ENCODE data around the gene GNB1L. TPM values are rescaled to one million over a fixed set of nuclear protein-coding genes. Genes with fewer than 3 reads are reported as not detected.

The GNB1L gene
- total RNA-seq, 1 experiment from 2014 or later = 27.0 TPM

- Histone ChIP-seq H3K4me1 (ENCODE audit: insufficient read depth, low read length) (peaks cover 33% of the 10 kb centered on the region), H3K4me2 (ENCODE audit: low read length) (no peak overlapping the region), H3K27me3 (ENCODE audit: low read length) (no peaks in the 10 kb centered on the region), H2AFZ (ENCODE audit: low read length) (no peak overlapping the region), H3K9me3 (ENCODE audit: low read length) (no peaks in the 10 kb centered on the region), H3K4me3 (ENCODE audit: low read length) (no peak overlapping the region), H3K79me2 (ENCODE audit: low read length) (peaks cover 13% of the 10 kb centered on the region), H3K9me2 (replicated peaks; ENCODE audit: low read length) (no peaks in the 10 kb centered on the region), H3F3A (ENCODE audit: low read length, unreplicated experiment) (no peaks in the 10 kb centered on the region), H4K20me1 (ENCODE audit: low read length) (no peaks in the 10 kb centered on the region), H3K27ac (ENCODE audit: low read length) (no peak overlapping the region), H3K9ac (ENCODE audit: low read length) (no peak overlapping the region), H3K36me3 (ENCODE audit: low read depth, low read length) (no peaks in the 10 kb centered on the region)
- ATAC-seq = no peak
- BruUV-seq (replicated peaks) = no TSS peak
- TF ChIP-seq EZH2phosphoT487 (IDR thresholded peaks at IDR 0.05; ENCODE audit: borderline replicate concordance, low read length) (no peak), CTCF (conservative IDR thresholded peaks at IDR 0.05; ENCODE audit: low read depth, low read length) (no peak), EZH2 (IDR thresholded peaks at IDR 0.05; ENCODE audit: low read length, unreplicated experiment) (no peak)
- intact Hi-C loops (cut with micrococcal nuclease) = no loop called here
- no peak for DNase-seq
- ChIA-PET CTCF (no interaction called here), POLR2A (ENCODE audit: unreplicated experiment) (no interaction called here)
These were observed 22.4 kb upstream of the GNB1L start for GRCh38 chr22:19876941-19877625.

GRCh38 chr22:19876314-19876940 is 21.8 kb upstream of the GNB1L start:
- Histone ChIP-seq H3K4me2 (ENCODE audit: low read length) (no peak overlapping the region), H3F3A (ENCODE audit: low read length, unreplicated experiment) (no peaks in the 10 kb centered on the region), H3K9me2 (replicated peaks; ENCODE audit: low read length) (no peaks in the 10 kb centered on the region), H3K9me3 (ENCODE audit: low read length) (no peaks in the 10 kb centered on the region), H3K36me3 (ENCODE audit: low read depth, low read length) (no peaks in the 10 kb centered on the region), H2AFZ (ENCODE audit: low read length) (no peak overlapping the region), H3K9ac (ENCODE audit: low read length) (no peak overlapping the region), H3K4me1 (ENCODE audit: insufficient read depth, low read length) (peaks cover 26% of the 10 kb centered on the region), H3K4me3 (ENCODE audit: low read length) (no peak overlapping the region), H3K79me2 (ENCODE audit: low read length) (peaks cover 13% of the 10 kb centered on the region), H3K27ac (ENCODE audit: low read length) (no peak overlapping the region), H3K27me3 (ENCODE audit: low read length) (no peaks in the 10 kb centered on the region), H4K20me1 (ENCODE audit: low read length) (no peaks in the 10 kb centered on the region)
- ChIA-PET POLR2A (ENCODE audit: unreplicated experiment) (no interaction called here), CTCF (no interaction called here)
- ATAC-seq (no peak), DNase-seq (no peak)
- BruUV-seq (replicated peaks) = no TSS peak
- intact Hi-C loops (cut with micrococcal nuclease) = no loop called here
- TF ChIP-seq EZH2 (IDR thresholded peaks at IDR 0.05; ENCODE audit: low read length, unreplicated experiment) = no peak
- TF ChIP-seq CTCF (conservative IDR thresholded peaks at IDR 0.05; ENCODE audit: low read depth, low read length) = no peak
- TF ChIP-seq EZH2phosphoT487 (IDR thresholded peaks at IDR 0.05; ENCODE audit: borderline replicate concordance, low read length) = no peak
